GM15510 (cell line): ENCODE results near the gene ADAMTS2.

Source experiments
- POLR2A ChIP-seq: IDR thresholded peaks from 3 replicates; pipeline ENCODE4 v1.6.1; 2011; ENCODE audit warnings: borderline replicate concordance; ENCODE audit not compliant: insufficient read length; ENCODE audit errors: extremely low read depth

The ADAMTS2 gene

DNA sequence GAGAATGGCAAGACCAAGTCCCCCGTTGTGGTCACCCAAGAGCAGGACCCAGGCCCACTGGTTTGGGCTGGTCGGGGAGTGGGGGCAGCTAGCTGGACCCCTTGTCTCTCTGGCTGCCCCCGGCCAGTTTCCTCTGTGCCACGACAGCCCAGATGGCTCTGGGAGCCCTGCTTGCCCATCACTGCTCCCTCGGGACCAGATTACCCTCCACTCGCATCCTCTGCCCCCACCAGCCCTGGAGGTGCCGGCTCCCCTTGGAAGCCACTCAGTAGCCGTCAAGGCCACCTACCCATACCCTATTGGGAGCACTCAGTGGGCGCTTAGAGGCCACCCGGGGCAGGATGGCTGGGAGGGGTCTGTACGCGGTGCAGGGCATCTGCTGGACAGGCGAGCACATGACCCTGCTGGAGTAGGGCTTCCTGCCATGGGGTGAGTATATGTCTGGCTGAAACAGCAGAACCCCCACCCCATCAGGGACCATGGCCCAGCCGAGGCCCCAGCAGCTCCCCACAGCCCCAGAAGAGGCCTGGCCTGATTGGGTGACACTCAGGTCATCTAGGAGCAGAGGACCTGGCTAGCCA is 215.1 kb downstream of the ADAMTS2 start:
- TF ChIP-seq POLR2A = no peak

DNA sequence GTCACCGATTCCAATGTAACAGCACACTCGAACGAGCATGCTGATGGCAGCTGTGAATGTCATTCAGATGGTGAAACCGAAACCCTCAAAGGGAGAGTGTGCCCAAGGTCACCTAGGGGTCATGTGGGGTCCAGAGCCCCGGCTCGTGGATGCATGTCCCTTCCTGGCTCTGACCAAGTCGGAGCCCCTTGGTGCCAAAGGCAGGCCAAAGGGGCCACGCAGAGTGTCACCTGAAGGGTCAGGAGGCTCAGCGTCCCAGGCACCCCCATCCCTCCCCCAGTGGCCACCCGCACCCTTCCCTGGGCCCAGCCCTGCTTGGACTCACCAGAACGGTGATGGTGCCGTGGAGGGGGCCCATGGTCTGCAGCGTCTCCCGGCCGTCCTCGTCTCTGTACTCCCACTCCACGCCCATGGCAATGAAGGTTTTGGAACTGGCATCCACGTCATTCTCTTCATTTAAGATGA is 215.6 kb downstream of the ADAMTS2 start:
- no peak for TF ChIP-seq POLR2A

DNA sequence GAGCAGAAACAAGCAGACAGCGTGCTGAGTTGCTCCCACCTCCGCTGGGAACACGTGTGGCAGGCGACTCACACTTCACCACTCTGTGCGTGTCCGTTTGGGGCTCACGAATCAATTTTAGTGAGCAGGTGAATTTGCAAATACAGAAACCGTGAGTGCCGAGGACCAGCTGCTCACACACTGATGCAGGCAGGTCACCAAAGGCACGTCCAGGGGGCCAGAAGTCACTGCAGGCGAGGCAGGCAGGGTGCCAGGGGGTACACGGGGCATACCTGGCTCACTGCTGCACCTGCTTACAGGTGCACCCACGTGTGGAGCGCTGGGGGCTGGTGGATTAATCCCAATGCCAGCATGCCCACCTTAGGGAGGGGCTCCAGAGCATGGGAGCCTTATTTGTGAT is 216.3 kb downstream of the ADAMTS2 start:
- no peak for TF ChIP-seq POLR2A

DNA sequence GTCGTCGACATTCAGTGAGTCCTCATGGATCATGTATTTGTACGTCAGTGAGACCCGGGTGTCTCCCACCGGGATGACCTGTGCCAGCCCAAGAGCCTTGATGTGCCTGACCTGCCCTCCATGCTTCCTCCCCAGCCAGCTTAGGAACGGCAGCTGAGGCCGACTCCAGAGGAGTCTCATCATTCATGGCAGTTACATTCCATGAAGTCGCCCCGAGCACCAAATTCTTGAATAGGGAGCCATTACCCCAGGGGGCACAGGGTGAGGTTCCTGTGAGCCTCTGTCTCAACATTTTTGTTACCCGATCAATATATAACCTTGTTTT is 217.3 kb downstream of the ADAMTS2 start:
- TF ChIP-seq POLR2A = no peak

DNA sequence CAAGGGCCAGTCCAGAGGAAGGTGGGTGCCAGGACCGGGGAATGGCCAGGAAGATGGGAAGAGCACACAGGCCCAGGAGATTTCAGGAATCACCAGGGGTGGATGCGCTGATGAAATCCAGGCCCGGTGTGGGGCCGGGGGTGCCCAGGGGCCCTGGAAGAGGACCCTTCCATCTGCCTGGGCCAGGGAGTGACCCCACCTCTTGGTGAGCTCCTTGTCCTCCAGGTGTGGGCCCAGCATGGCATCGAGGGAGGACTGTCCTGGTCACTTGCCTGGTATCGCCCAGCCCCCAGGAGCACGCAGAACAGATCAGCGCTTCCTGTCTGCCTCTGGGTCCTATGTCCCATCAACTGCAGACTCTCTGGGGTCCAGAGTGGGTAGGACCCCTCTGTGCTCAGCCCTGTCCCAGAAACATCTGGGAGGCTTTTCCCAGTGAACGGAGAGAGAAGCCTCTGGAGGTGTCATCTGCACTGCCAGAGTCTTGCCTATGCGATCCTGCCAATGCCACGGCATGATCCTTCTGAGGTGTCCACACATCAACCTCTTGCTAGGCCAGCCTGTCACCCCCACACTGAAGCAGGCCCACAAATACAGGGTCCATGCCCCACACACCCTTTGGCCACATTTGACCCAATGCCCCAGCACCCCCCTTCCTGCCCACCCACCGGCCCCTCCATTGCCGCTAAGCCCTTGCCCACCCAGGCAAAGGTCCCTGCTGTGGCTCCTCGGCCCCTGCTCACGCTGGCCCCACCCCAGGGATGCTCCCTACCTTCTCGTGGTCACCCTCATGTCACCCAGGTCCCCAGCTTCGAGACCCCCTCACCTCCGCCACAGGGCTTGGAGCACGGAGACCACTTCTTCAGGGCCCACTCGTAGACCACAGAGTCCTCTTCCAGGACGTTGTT is 217.9 kb downstream of the ADAMTS2 start:
- no peak for TF ChIP-seq POLR2A

DNA sequence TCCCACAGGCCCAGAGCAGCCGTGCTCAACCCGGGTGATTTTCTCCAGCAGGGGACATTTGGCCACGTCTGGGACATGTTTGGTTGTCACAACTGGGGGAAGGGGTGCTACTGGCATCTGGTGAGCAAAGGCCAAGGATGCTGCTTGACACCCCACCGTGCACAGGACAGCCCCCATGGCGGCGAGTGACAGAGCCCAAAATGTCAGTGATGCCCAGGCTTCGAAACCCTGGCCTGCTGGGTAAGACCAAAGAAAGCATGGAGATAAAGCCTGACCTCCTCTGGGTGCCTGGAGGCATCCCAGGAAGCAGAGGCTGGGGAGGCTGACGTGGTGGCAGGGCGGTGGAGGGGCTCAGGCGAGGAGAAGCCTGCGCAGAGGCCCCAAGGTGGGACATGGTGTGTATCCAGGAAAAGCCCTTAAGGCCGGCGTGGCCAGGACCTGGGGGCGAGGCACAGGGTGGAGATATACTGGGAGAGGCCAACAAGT is 218.7 kb downstream of the ADAMTS2 start:
- TF ChIP-seq POLR2A = no peak

DNA sequence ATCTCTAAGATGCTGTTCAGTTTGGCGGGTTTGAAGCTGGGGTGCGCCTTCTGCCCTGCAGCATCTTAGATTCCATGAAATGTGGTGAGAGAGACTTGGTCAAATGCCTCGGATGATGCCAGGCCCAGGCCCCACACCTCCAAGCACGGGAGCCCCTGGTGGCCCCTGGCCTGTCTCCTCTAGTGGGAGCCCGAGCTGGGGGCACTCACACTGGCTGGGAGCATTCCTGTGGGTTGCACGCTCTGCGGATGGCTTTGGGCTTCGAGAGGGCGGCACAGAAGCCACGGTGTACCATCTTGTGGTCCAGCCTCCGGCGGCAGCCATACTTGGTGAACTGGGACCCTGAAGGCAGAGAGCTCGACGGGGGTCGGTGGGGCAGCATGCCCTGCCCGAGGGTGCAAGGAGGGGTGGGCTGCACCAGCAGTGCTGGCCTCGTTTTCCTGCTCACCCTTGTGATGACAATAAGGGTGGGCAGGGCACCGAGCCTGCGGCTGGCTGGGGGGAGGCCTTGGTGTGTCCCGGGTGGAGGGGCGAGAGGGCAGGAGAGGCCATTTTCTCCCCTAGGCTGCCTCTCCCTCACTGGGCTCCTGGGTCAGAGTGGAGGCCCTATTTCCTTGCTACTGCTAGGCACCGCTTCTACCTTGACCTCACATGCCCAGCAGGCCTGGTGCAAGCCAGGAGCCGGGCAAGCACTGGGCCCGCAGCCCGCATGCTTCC is 219.3 kb downstream of the ADAMTS2 start:
- TF ChIP-seq POLR2A = no peak

DNA sequence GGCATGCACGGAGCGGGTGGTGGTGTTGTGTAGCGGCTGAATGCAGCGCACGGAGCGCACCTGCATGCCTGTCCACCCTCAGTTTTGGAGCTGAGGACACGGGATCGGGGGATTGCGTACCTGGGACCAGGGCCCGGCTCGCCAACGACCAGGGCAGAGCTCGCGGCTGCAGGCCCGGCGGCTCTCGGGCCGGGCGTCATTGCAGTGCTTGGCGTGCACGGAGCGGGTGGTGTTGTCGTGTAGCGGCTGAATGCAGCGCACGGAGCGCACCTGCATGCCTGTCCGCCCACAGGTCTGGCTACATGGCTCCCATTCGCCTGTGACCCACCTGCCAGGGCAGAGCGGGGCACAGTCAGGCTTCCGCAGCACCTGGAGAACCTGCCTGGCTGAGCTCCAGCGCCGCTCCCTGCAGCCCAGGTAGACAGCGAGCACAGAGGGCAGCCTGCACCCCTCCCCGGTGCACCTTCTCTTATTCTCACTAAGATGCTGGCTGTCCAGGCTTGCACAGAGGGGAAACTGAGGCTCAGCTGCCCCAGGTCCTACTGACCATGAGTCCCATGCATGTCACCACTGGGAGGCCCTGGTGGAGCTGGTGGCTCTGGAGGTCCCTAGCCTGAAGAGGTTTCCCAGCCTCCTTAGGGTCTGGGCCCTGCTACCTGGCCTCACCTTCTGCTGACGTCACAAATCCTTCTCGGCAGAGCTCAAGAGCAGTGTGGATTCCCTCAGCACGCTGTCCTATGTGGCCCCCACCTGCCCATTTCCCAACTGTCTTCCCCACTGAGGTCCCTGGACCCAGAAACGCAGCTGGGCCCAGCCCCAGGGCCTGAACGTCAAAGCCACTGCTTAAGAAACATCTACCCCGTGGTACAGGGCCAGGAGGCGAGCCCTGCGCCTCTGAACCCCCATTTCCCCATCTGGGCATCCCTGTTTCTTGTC is 220.1 kb downstream of the ADAMTS2 start:
- TF ChIP-seq POLR2A = no peak

DNA sequence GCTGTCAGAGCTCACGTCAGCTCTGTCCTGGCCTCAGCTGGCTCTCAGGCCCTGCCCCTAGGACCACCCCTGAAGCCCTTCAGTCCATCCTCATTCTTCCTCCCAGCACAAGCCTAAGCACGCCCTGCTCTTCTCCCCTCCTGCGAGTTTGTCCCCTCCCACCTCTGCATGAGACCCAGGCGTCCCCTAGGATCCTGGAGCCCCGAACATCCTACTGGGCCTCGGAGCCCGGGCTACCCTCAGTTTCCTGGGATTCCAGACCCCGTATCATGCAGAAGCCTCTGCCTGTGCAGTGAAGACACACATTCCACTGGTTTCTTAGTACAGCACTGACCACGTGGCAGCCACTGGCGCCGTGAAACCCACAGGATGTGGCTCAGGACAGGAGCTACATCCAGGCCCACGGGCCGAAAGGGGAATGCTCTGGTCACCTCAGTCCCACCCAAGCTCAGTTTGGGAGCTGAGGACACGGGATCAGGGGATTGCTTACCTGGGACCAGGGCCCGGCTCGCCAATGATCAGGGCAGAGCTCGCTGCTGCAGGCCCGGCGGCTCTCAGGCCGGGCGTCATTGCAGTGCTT is 220.9 kb downstream of the ADAMTS2 start:
- TF ChIP-seq POLR2A = no peak

DNA sequence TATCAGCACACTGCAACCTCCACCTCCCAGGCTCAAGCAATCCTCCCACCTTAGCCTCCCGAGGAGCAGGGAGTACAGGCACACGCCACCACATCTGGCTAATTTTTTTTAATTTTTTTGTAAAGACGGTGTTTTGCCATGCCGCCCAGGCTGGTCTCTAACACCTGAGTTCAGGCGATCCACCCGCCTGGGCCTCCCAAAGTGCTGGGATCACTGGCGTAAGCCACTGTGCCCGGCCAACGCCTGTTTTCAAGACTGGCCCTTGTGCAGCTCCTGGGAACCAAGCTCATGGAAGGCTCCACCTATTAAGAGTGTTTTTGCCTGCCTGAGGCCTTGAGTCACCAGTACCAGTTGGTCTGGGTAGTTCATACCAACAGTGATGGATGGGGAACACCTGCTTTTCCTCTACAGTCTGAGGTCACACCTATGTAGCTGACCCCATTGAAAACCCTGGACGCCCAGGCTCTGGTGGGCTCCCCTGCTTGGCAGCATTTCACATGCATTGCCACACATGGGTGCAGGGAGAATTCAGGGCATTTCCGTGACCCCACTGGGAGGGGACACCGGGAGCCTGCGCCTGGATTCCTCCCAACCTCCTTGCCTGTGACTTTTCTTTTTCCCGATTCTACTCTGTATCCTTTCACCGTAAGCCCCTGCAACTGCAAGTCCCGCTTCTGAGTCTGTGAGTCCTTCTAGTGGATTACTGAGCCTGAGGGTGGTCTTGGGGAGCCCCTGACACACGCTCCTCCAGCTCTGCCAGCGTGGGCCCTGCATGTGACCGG is 221.6 kb downstream of the ADAMTS2 start:
- no peak for TF ChIP-seq POLR2A

DNA sequence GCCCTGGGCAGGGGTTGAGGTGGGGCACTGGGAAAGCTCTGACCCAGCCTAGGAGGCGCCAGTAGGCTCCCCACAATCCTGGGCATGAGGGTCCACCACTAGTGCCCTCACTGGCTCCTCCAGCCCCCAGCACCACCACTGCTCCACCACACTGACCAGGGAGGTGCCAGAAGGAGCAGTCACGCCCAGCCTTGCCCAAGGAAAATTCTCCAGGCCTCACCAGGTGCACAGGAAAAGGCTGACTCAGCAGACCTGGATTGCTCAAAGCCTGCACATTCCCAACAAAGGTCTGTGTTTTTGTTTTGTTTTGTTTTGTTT is 222.2 kb downstream of the ADAMTS2 start:
- TF ChIP-seq POLR2A = no peak

DNA sequence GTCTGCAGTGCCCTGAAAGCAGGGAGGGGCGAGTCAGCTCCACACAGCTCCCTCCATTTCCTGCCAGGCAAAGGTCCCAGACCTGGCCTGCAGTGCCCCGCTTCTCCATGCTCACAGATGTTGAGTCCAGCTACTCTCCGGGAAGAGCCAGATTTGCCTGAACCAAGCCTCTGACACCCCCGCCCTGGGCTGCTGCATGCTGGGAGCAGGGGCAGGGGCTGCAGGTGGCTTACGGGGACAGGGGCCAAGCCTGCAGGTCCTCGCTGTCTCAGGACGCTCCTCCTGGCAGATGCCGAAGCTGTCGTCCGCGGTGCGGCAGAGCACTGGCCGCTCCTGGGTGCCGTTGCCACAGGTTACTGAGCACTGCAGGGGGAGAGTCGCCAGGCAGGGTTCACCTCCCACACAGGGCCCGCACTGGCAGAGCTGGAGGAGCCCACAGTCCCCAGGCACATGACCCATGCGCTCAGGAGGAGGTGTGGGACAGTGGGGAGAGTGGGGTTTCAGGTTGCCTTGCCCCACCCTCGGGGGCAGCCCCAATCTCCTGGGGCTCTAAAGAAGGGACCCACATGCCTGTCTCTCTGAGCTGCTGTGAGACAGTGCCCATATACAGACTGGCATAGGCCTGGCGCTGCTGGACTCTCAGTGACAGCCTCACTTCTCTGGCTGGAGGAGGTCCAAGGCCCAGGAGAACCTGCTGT is 222.7 kb downstream of the ADAMTS2 start:
- TF ChIP-seq POLR2A = no peak

DNA sequence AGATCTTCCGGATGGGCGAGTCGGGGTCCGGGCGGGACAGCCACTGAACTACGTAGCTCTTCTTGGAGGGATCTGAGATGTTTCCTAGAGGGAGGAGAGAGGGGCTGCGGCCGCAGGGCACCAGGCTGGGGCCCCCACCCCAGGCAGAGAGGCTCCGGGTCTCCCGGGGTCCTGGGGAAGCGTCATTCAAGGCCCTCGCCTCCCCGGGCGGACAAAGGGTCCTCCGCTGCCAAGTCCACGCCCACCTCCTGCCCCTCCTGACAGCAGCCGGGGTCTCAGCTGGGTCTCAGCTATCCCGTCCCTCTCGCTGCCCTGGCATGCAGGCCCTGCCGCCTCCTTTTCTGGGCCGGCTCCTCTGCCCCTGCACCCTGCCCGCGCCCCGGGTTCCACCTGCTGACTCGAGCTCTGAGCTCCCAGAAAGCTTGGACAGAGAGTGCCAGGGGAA is 223.6 kb downstream of the ADAMTS2 start:
- TF ChIP-seq POLR2A = no peak
